HCT116 (cell line): ENCODE data around the gene WDSUB1.

Experiments used
- EGR1 ChIP-seq: IDR thresholded peaks from 2 replicates; pipeline ENCODE4 v1.6.1; 2012; ENCODE audit warnings: low read depth
- EZH2 ChIP-seq: fragments of 200-600 bp; sonication (generic); IDR thresholded peaks from 2 replicates; pipeline ENCODE4 v1.6.1; 2017; ENCODE audit warnings: antibody characterized with exemption, mixed run types
- EZH2phosphoT487 ChIP-seq: fragments of 200-600 bp; IDR thresholded peaks from 2 replicates; pipeline ENCODE4 v1.6.1; 2018; ENCODE audit warnings: antibody characterized with exemption, borderline replicate concordance
- POLR2A ChIP-seq: IDR thresholded peaks from 2 replicates; pipeline ENCODE4 v1.7.0; 2011; ENCODE audit warnings: borderline replicate concordance; ENCODE audit not compliant: insufficient read depth, insufficient read length; ENCODE audit errors: extremely low read depth
- RAD21 ChIP-seq: IDR thresholded peaks from 2 replicates; pipeline ENCODE4 v1.6.1; 2012; ENCODE audit warnings: low read depth, mild to moderate bottlenecking
- SIN3A ChIP-seq: IDR thresholded peaks from 2 replicates; pipeline ENCODE4 v1.6.1; 2012; ENCODE audit warnings: low read depth
- SP1 ChIP-seq: IDR thresholded peaks from 2 replicates; pipeline ENCODE4 v1.6.1; 2012; ENCODE audit warnings: low read depth
- ZNF274 ChIP-seq: fragments of 200-500 bp; sonication (Bioruptor generic); IDR thresholded peaks from 2 replicates; pipeline ENCODE4 v1.6.1; 2014; ENCODE audit warnings: mild to moderate bottlenecking, low read depth, low read length, inconsistent platforms
- TF ChIP-seq, protein P1 (sequence below): IDR thresholded peaks from 2 replicates; pipeline ENCODE4 v1.6.1; 2012
- TF ChIP-seq, protein P2 (sequence below), 3 experiments: fragments of 200-600 bp in 1 of 3; sonication (generic) in 1 of 3; IDR thresholded peaks in 2 of 3; conservative IDR thresholded peaks in 1 of 3; 2 replicates each; pipeline ENCODE4 v1.5.1; 2012 to 2017; ENCODE audit warnings: low read depth in 2 of 3, low read length in 2 of 3, antibody characterized with exemption in 1 of 3, borderline replicate concordance in 1 of 3, control low read depth in 1 of 3, mild to moderate bottlenecking in 1 of 3, mixed read lengths in 1 of 3, mixed run types in 1 of 3, moderate library complexity in 1 of 3; ENCODE audit not compliant: insufficient read depth in 1 of 3

DNA sequence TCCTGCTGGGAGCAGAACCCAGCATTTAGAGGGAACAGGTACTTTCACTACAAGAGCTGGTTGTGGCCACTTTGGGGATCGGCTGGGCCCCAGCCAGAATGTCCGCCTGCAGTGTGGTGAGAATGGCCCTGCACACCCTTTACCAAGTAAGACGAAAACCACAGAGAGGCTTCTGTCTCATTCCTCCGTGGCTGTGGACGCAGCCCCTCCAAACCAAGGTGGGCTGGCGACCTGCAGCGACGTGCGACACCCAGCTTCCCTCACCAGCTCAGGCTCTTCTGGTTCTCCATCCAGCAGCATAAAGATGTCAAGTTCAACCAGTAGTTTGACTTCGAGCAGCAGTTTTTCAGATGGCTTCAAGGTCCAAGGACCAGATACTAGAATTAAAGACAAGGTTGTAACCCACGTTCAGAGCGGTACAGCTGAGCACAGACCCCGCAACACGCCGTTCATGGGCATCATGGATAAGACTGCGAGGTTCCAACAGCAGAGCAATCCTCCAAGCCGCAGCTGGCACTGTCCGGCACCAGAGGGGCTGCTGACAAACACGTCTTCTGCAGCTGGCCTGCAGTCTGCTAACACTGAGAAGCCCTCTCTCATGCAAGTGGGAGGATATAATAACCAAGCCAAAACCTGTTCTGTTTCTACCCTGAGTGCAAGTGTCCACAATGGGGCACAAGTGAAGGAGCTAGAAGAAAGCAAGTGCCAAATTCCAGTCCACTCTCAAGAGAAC is 56.2 kb downstream of the WDSUB1 start:
- TF ChIP-seq POLR2A (no peak), SP1 (no peak), EZH2phosphoT487 (no peak), RAD21 (no peak), SIN3A (no peak), EZH2 (no peak), ZNF274 (no peak), EGR1 (no peak)
- TF ChIP-seq, protein P1, sequence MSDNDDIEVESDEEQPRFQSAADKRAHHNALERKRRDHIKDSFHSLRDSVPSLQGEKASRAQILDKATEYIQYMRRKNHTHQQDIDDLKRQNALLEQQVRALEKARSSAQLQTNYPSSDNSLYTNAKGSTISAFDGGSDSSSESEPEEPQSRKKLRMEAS, result no peak
- TF ChIP-seq, protein P2, sequence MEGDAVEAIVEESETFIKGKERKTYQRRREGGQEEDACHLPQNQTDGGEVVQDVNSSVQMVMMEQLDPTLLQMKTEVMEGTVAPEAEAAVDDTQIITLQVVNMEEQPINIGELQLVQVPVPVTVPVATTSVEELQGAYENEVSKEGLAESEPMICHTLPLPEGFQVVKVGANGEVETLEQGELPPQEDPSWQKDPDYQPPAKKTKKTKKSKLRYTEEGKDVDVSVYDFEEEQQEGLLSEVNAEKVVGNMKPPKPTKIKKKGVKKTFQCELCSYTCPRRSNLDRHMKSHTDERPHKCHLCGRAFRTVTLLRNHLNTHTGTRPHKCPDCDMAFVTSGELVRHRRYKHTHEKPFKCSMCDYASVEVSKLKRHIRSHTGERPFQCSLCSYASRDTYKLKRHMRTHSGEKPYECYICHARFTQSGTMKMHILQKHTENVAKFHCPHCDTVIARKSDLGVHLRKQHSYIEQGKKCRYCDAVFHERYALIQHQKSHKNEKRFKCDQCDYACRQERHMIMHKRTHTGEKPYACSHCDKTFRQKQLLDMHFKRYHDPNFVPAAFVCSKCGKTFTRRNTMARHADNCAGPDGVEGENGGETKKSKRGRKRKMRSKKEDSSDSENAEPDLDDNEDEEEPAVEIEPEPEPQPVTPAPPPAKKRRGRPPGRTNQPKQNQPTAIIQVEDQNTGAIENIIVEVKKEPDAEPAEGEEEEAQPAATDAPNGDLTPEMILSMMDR (IDR thresholded peaks at IDR 0.05 in 2 of 3, conservative IDR thresholded peaks at IDR 0.05 in 1 of 3; ENCODE audit: borderline replicate concordance in 1 of 3, insufficient read depth in 1 of 3, low read depth in 2 of 3, low read length in 2 of 3), result no peak
